Measurements from ENCODE around the gene CRABP1. TPM values are rescaled to one million over a fixed set of nuclear protein-coding genes. Genes with fewer than 3 reads are reported as not detected.

CRABP1 gene
- total RNA-seq, 1 experiment from 2014 or later: 444 TPM

GRCh38 chr15:78368651-78369050 lies 28.5 kb downstream of the CRABP1 start (continued):
- TF ChIP-seq ZNF532 (CRISPR knock-in tag; IDR thresholded peaks at IDR 0.05; ENCODE audit: borderline replicate concordance) (no peak), RORB (CRISPR knock-in tag; IDR thresholded peaks at IDR 0.05) (no peak), SP1 (CRISPR knock-in tag; conservative IDR thresholded peaks at IDR 0.05) (no peak), IRF1 (CRISPR knock-in tag; IDR thresholded peaks at IDR 0.05) (no peak), CREB1 (CRISPR knock-in tag; IDR thresholded peaks at IDR 0.05) (no peak), RELA (CRISPR knock-in tag; IDR thresholded peaks at IDR 0.05; ENCODE audit: borderline replicate concordance) (no peak), E2F5 (CRISPR knock-in tag; IDR thresholded peaks at IDR 0.05) (no peak)

GRCh38 chr15:78369161-78369560 lies 29.0 kb downstream of the CRABP1 start:
- ATAC-seq (no peak), DNase-seq (ENCODE audit: low spot score) (no peak)
- no peaks in the 10 kb centered on the region for H3K36me3 Mint-ChIP-seq
- TF ChIP-seq ZNF532 (CRISPR knock-in tag; IDR thresholded peaks at IDR 0.05; ENCODE audit: borderline replicate concordance) (no peak), ATF2 (CRISPR knock-in tag; IDR thresholded peaks at IDR 0.05; ENCODE audit: borderline replicate concordance, low read depth) (no peak), ERG (CRISPR knock-in tag; IDR thresholded peaks at IDR 0.05) (no peak), NFATC4 (CRISPR knock-in tag; IDR thresholded peaks at IDR 0.05) (no peak), E2F5 (CRISPR knock-in tag; IDR thresholded peaks at IDR 0.05) (no peak), MAX (CRISPR knock-in tag; IDR thresholded peaks at IDR 0.05) (no peak), ZNF317 (CRISPR knock-in tag; IDR thresholded peaks at IDR 0.05; ENCODE audit: borderline replicate concordance, low read depth) (no peak), OVOL2 (CRISPR knock-in tag; IDR thresholded peaks at IDR 0.05; ENCODE audit: borderline replicate concordance) (no peak), ATF1 (CRISPR knock-in tag; IDR thresholded peaks at IDR 0.05) (no peak), ZNF232 (CRISPR knock-in tag; IDR thresholded peaks at IDR 0.05) (no peak), ZSCAN18 (CRISPR knock-in tag; IDR thresholded peaks at IDR 0.05) (no peak)
- H3K4me3 Mint-ChIP-seq: no peak overlapping the region
- H3K27me3 Mint-ChIP-seq (ENCODE audit: low read depth): no peaks in the 10 kb centered on the region
- H3K9me3 Mint-ChIP-seq: no peaks in the 10 kb centered on the region
- ChIA-PET POLR2A (interaction anchor here (0.5 kb wide), 1 partner anchor 40 kb away, joined by 3 read pairs; no protein-coding TSS in a partner anchor), CTCF (interaction anchor here (1.0 to 1.1 kb wide), 2 partner anchors 26 to 54 kb away, joined by 3 read pairs; no protein-coding TSS in a partner anchor)
- no peak overlapping the region for H3K27ac Mint-ChIP-seq
- H3K4me1 Mint-ChIP-seq: peaks cover 22% of the 10 kb centered on the region
